H1 (cell line): Measurements from ENCODE around the gene SOCS6. TPM values are rescaled to one million over a fixed set of nuclear protein-coding genes. Genes with fewer than 3 reads are reported as not detected.

Source experiments
- CTCF ChIA-PET: fragments of 300-600 bp; sonication (Branson Sonifier 250); formaldehyde crosslinking; loops from one replicate; lab custom pipeline; 2021; ENCODE audit not compliant: partially characterized antibody; lab: Charles Lee
- POLR2A ChIA-PET: fragments of 300-600 bp; sonication (Branson Sonifier 250); formaldehyde crosslinking; loops from one replicate; lab custom pipeline; 2021; ENCODE audit warnings: inconsistent platforms; ENCODE audit not compliant: partially characterized antibody; lab: Charles Lee
- DNase-seq, 2 experiments: peaks; one replicate each; pipeline versions ENCODE4 v3.0.0 to v3.0.0-alpha.2; 2010 to 2022; ENCODE audit warnings: low spot score in 2 of 2, low read depth in 1 of 2, mixed read lengths in 1 of 2
- FAIRE-seq: peaks from 2 replicates; lab custom pipeline; 2011; peaks lifted over from hg19 to GRCh38; lab: Jason Lieb, UNC
- H2AFZ ChIP-seq: 2 replicates; pipeline ENCODE4 v1.8.1; 2012; ENCODE audit warnings: low read length, inconsistent platforms
- H2AK5ac ChIP-seq: 2 replicates; pipeline ENCODE4 v1.6.1; 2013; ENCODE audit warnings: low read depth, low read length
- H2BK120ac ChIP-seq: replicated peaks from 2 replicates; pipeline ENCODE3; 2013; ENCODE audit warnings: low read depth, low read length, inconsistent platforms
- H2BK12ac ChIP-seq: 2 replicates; pipeline ENCODE4 v1.6.1; 2013; ENCODE audit warnings: low read depth, low read length
- H2BK15ac ChIP-seq: 2 replicates; pipeline ENCODE4 v1.6.1; 2013; ENCODE audit warnings: low read length
- H2BK20ac ChIP-seq: 2 replicates; pipeline ENCODE4 v1.6.1; 2013; ENCODE audit warnings: low read length
- H2BK5ac ChIP-seq: 2 replicates; pipeline ENCODE4 v1.6.1; 2013; ENCODE audit warnings: low read depth, low read length
- H3K14ac ChIP-seq: 2 replicates; pipeline ENCODE4 v1.6.1; 2013; ENCODE audit warnings: inconsistent platforms; ENCODE audit not compliant: insufficient read length
- H3K18ac ChIP-seq: 2 replicates; pipeline ENCODE4 v1.6.1; 2013; ENCODE audit warnings: low read length; ENCODE audit errors: extremely low read depth
- H3K23ac ChIP-seq: 2 replicates; pipeline ENCODE4 v1.6.1; 2013; ENCODE audit warnings: inconsistent platforms; ENCODE audit not compliant: insufficient read length
- H3K23me2 ChIP-seq: 2 replicates; pipeline ENCODE4 v1.6.1; 2013; ENCODE audit warnings: low read depth, low read length
- H3K27ac ChIP-seq: 2 replicates; pipeline ENCODE4 v1.6.1; 2011; ENCODE audit warnings: low read depth, low read length, inconsistent platforms
- H3K27me3 ChIP-seq, 4 experiments: replicated peaks in 1 of 4; 1 replicate in 1 of 4; 2 replicates in 3 of 4; pipeline versions ENCODE4 v1.6.1 to v1.8.1; 2011 to 2013; ENCODE audit warnings: low read length in 3 of 4, mild to moderate bottlenecking in 3 of 4, inconsistent platforms in 2 of 4, mixed read lengths in 2 of 4, moderate library complexity in 1 of 4; ENCODE audit not compliant: control insufficient read depth in 3 of 4, insufficient read depth in 3 of 4; ENCODE audit errors: extremely low read depth in 1 of 4
- H3K36me3 ChIP-seq, 4 experiments: 2 replicates each; pipeline versions ENCODE4 v1.6.1 to v1.8.1; 2011 to 2013; ENCODE audit warnings: mild to moderate bottlenecking in 4 of 4, low read length in 3 of 4, moderate library complexity in 2 of 4, control low read depth in 1 of 4, inconsistent platforms in 1 of 4; ENCODE audit not compliant: insufficient read depth in 4 of 4, control insufficient read depth in 2 of 4
- H3K4ac ChIP-seq: replicated peaks from 2 replicates; pipeline ENCODE3; 2013; ENCODE audit warnings: low read length, low read depth, mixed read lengths, inconsistent platforms; ENCODE audit not compliant: insufficient read length
- H3K4me1 ChIP-seq, 4 experiments: replicated peaks in 1 of 4; 1 replicate in 1 of 4; 2 replicates in 3 of 4; pipeline versions ENCODE4 v1.6.1 to v1.8.1; 2011 to 2013; ENCODE audit warnings: low read length in 3 of 4, inconsistent platforms in 2 of 4, mixed read lengths in 1 of 4; ENCODE audit not compliant: insufficient read depth in 4 of 4, control insufficient read depth in 3 of 4
- H3K4me2 ChIP-seq, 2 experiments: 2 replicates each; pipeline versions ENCODE4 v1.6.1 to v1.8.1; 2011 to 2013; ENCODE audit warnings: low read depth in 2 of 2, low read length in 2 of 2, control low read depth in 1 of 2, inconsistent platforms in 1 of 2, mild to moderate bottlenecking in 1 of 2; ENCODE audit not compliant: insufficient read depth in 1 of 2
- H3K4me3 ChIP-seq, 4 experiments: fragments of 200-600, 300-600 bp in 1 of 4; sonication (generic), shearing (Covaris generic), sonication (Bioruptor Twin) in 1 of 4; 2 replicates each; pipeline versions ENCODE4 v1.5.1 to v1.8.1; 2011 to 2016; ENCODE audit warnings: low read length in 4 of 4, low read depth in 3 of 4, control low read depth in 2 of 4, inconsistent platforms in 2 of 4, mild to moderate bottlenecking in 2 of 4, mixed read lengths in 1 of 4, moderate library complexity in 1 of 4; ENCODE audit not compliant: insufficient read depth in 2 of 4; ENCODE audit errors: extremely low read depth in 1 of 4
- H3K56ac ChIP-seq: replicated peaks from 2 replicates; pipeline ENCODE3; 2013; ENCODE audit warnings: low read depth, mild to moderate bottlenecking, mixed read lengths, low read length, inconsistent platforms; ENCODE audit not compliant: insufficient read length
- H3K79me1 ChIP-seq: 2 replicates; pipeline ENCODE4 v1.6.1; 2013; ENCODE audit warnings: low read depth, low read length, control low read depth
- H3K79me2 ChIP-seq, 2 experiments: 2 replicates each; pipeline versions ENCODE4 v1.6.1 to v1.8.1; 2012 to 2013; ENCODE audit warnings: low read length in 2 of 2, mild to moderate bottlenecking in 2 of 2, inconsistent platforms in 1 of 2; ENCODE audit not compliant: insufficient read depth in 2 of 2, control insufficient read depth in 1 of 2
- H3K9ac ChIP-seq, 4 experiments: replicated peaks in 1 of 4; 1 replicate in 1 of 4; 2 replicates in 3 of 4; pipeline versions ENCODE4 v1.6.1 to v1.8.1; 2011 to 2013; ENCODE audit warnings: low read depth in 3 of 4, low read length in 3 of 4, control low read depth in 2 of 4, mild to moderate bottlenecking in 2 of 4, moderate library complexity in 2 of 4, inconsistent platforms in 1 of 4; ENCODE audit errors: extremely low read depth in 1 of 4
- H3K9me3 ChIP-seq, 2 experiments: 2 replicates each; pipeline versions ENCODE4 v1.6.1 to v1.8.1; 2012 to 2013; ENCODE audit warnings: mild to moderate bottlenecking in 2 of 2, moderate library complexity in 2 of 2, control low read depth in 1 of 2, inconsistent platforms in 1 of 2, low read depth in 1 of 2, low read length in 1 of 2, mixed read lengths in 1 of 2; ENCODE audit not compliant: insufficient read depth in 2 of 2
- H4K20me1 ChIP-seq, 2 experiments: replicated peaks in 1 of 2; 2 replicates each; pipeline versions ENCODE3 to v1.8.1; 2011 to 2013; ENCODE audit warnings: inconsistent platforms in 2 of 2, low read length in 2 of 2, mild to moderate bottlenecking in 1 of 2; ENCODE audit not compliant: insufficient read depth in 2 of 2, control insufficient read depth in 1 of 2
- H4K5ac ChIP-seq: 2 replicates; pipeline ENCODE4 v1.6.1; 2013; ENCODE audit warnings: low read length, low read depth, mixed read lengths, inconsistent platforms; ENCODE audit not compliant: insufficient read length
- H4K8ac ChIP-seq: 2 replicates; pipeline ENCODE4 v1.8.0; 2013; ENCODE audit warnings: mild to moderate bottlenecking, moderate library complexity, low read length, inconsistent platforms; ENCODE audit not compliant: insufficient read depth; ENCODE audit errors: extremely low read depth
- H4K91ac ChIP-seq: replicated peaks from 2 replicates; pipeline ENCODE3; 2013; ENCODE audit warnings: low read length, mixed read lengths, inconsistent platforms; ENCODE audit not compliant: insufficient read length
- BCL11A ChIP-seq, 2 experiments: IDR thresholded peaks; one replicate each; pipeline ENCODE4 v1.6.1; 2011; ENCODE audit warnings: low read depth in 2 of 2, low read length in 2 of 2, mild to moderate bottlenecking in 2 of 2
- CTBP2 ChIP-seq: IDR thresholded peaks from 2 replicates; pipeline ENCODE4 v1.7.0; 2011; ENCODE audit warnings: borderline replicate concordance, mild to moderate bottlenecking, moderate library complexity, mixed read lengths, low read length; ENCODE audit not compliant: insufficient read depth, insufficient read length
- FOSL1 ChIP-seq: IDR thresholded peaks from 2 replicates; pipeline ENCODE4 v1.6.1; 2011; ENCODE audit warnings: mild to moderate bottlenecking, low read depth, low read length, moderate library complexity; ENCODE audit not compliant: insufficient read depth
- NRF1 ChIP-seq: IDR thresholded peaks from 2 replicates; pipeline ENCODE4 v1.6.1; 2011; ENCODE audit warnings: mild to moderate bottlenecking, low read depth, low read length, improper control_type of control experiment
- RFX5 ChIP-seq: IDR thresholded peaks from 2 replicates; pipeline ENCODE4 v1.6.1; 2011; ENCODE audit warnings: low read depth, low read length, improper control_type of control experiment, borderline replicate concordance
- TEAD4 ChIP-seq: IDR thresholded peaks from 2 replicates; pipeline ENCODE4 v1.6.1; 2012; ENCODE audit warnings: low read depth, low read length, inconsistent platforms, mixed read lengths
- WGBS, 2 experiments: shearing (Covaris generic) in 1 of 2; methylation state at CpG; one replicate each; pipeline versions ENCODE4 v1.1.6 to v1.1.7; 2013 to 2015; ENCODE audit warnings: low lambda C conversion rate in 2 of 2, mixed read lengths in 2 of 2, inconsistent platforms in 1 of 2, low coverage in 1 of 2, missing lambda C conversion rate in 1 of 2; ENCODE audit not compliant: insufficient replicate concordance in 2 of 2, insufficient coverage in 1 of 2, insufficient read length in 1 of 2; ENCODE audit errors: extremely low coverage in 1 of 2, missing lambda C conversion rate in 1 of 2; 5-methylcytosine and 5-hydroxymethylcytosine counted together
- polyA plus RNA-seq, 7 experiments: library from polyadenylated mRNA; depleted of rRNA in 3 of 7; stranded (reverse) in 5 of 7; unstranded in 2 of 7; fragments of >200 nt in 5 of 7; fragments of 200-250 nt in 2 of 7; gene quantifications; 1 replicate in 5 of 7; 2 replicates in 1 of 7; 4 replicates in 1 of 7; pipeline versions ENCODE4 v1.2.1 to v1.2.3, GENCODE V29; 2011 to 2013; ENCODE audit warnings: missing spikeins in 2 of 7, mixed read lengths in 2 of 7
- total RNA-seq: library from RNA; stranded (reverse); fragmentation: NEBNext Ultra II Directional; extraction: Animal tissue kit (Norgen Biotek cat#: 25700); gene quantifications from 2 replicates; pipeline ENCODE4 v1.2.1, GENCODE V29; 2021
- TF ChIP-seq, protein P1 (sequence below): IDR thresholded peaks from 2 replicates; pipeline ENCODE4 v1.6.1; 2012; ENCODE audit warnings: low read length, inconsistent platforms

Gene SOCS6
- total and polyA plus RNA-seq, 2 of the 8 experiments (the other 6 are each of a cell fraction or from before 2014, with no cell fraction given) = 9.1 to 22.9 TPM

DNA sequence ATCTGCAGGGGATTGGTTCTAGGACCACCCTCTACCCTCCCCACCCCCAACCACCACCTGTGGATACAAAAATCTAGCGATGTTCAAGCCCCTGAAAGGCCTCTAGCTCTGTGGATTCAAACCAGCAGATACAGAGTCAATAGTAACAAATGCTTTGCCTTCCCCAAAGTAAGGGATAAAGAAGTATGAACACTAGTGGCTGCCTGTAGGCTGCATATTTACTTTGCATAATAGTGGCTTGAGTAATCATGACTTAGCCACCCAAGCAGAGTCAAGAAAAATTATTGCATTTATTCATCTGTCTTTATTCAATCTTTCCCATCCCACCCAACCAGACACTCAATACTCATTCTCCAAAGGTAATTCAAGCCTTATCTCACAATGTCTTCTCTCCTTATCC is 43.8 kb downstream of the SOCS6 start:
- 70% methylated on average over 1 of the region's 1 CpG; no CpG with 5 or more reads in 1 of the 2 experiments for WGBS, 2 experiments
- FAIRE-seq (no peak), DNase-seq (no peak)
- no peak overlapping the region for H3K27ac ChIP-seq
- no peaks in the 10 kb centered on the region for H4K20me1 ChIP-seq
- POLR2A ChIA-PET = no interaction called here
- H2BK120ac ChIP-seq = no peak overlapping the region
- H2AK5ac ChIP-seq = no peak overlapping the region
- no peak overlapping the region for H3K18ac ChIP-seq
- no peak overlapping the region for H3K56ac ChIP-seq
- H3K4me3 ChIP-seq = no peak overlapping the region
- H3K23me2 ChIP-seq = no peaks in the 10 kb centered on the region
- H2BK20ac ChIP-seq = no peak overlapping the region
- H4K5ac ChIP-seq = no peak overlapping the region
- CTCF ChIA-PET = interaction anchor here (1.2 to 1.8 kb wide), 2 partner anchors 11 to 100 kb away, joined by 3 to 5 read pairs; no protein-coding TSS in a partner anchor
- peaks cover 0 to 3% (median 1%) of the 10 kb centered on the region in 4 experiments; a peak in 2 of 7 replicates for H3K4me1 ChIP-seq
- no peak overlapping the region for H3K4me2 ChIP-seq
- no peaks in the 10 kb centered on the region for H3K79me1 ChIP-seq
- no peak overlapping the region for H2BK12ac ChIP-seq
- no peak overlapping the region for H2BK15ac ChIP-seq
- no peak overlapping the region for H3K4ac ChIP-seq
- H3K79me2 ChIP-seq = no peaks in the 10 kb centered on the region; a peak in 1 of 4 replicates
- H3K23ac ChIP-seq = no peak overlapping the region
- 0 out of 8 replicates have a peak, but pooled peaks cover 0 to 2% (median 0%) of the 10 kb centered on the region in 4 experiments for H3K36me3 ChIP-seq
- H3K9me3 ChIP-seq = peaks cover 4 to 5% of the 10 kb centered on the region in 2 experiments; a peak in 3 of 4 replicates
- H4K8ac ChIP-seq = no peak overlapping the region
- no peaks in the 10 kb centered on the region for H3K27me3 ChIP-seq
- no peak overlapping the region for H2AFZ ChIP-seq
- no peak overlapping the region for H4K91ac ChIP-seq
- H2BK5ac ChIP-seq = no peak overlapping the region
- no peak overlapping the region for H3K14ac ChIP-seq
- no peak for TF ChIP-seq FOSL1
- TF ChIP-seq CTBP2 = no peak
- no peak for TF ChIP-seq TEAD4
- TF ChIP-seq BCL11A (IDR thresholded peaks at IDR 0.05; ENCODE audit: low read depth in 2 of 2, low read length in 2 of 2) = no peak
- no peak for TF ChIP-seq NRF1
- TF ChIP-seq, protein P1, sequence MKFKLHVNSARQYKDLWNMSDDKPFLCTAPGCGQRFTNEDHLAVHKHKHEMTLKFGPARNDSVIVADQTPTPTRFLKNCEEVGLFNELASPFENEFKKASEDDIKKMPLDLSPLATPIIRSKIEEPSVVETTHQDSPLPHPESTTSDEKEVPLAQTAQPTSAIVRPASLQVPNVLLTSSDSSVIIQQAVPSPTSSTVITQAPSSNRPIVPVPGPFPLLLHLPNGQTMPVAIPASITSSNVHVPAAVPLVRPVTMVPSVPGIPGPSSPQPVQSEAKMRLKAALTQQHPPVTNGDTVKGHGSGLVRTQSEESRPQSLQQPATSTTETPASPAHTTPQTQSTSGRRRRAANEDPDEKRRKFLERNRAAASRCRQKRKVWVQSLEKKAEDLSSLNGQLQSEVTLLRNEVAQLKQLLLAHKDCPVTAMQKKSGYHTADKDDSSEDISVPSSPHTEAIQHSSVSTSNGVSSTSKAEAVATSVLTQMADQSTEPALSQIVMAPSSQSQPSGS = no peak
- TF ChIP-seq RFX5 = no peak
- TF ChIP-seq, all 59 proteins: peak for 0
- H3K9ac ChIP-seq = no peak overlapping the region
